GM18907 (cell line): ENCODE data around the gene HECW1.
"Not testable (repeated sequence)": the region's sequence is repeated elsewhere in the genome, so short reads cannot be mapped to it uniquely, and the experiment has no call there.

Experiments
- ATAC-seq: cut with Tn5 transposase; IDR thresholded peaks from one replicate; pipeline ENCODE4 v1.9.1; 2021; ENCODE audit warnings: mild to moderate bottlenecking, moderate library complexity; ENCODE audit not compliant: unreplicated experiment

HECW1 gene

GRCh38 chr7:43112459-43112940, at the start of gene HECW1:
HECW1 (plus strand) TSS chr7:43112647; CDS start chr7:43243906, 131,259 bp downstream.
- no peak for ATAC-seq

GRCh38 chr7:43071604-43072003, 40.8 kb upstream of the HECW1 start:
- no peak for ATAC-seq

GRCh38 chr7:43072530-43072929, 39.9 kb upstream of the HECW1 start:
- peak; percentile 62 for ATAC-seq

- not testable (repeated sequence) for ATAC-seq
Measured at GRCh38 chr7:43073811-43074210, 38.6 kb upstream of the HECW1 start.

GRCh38 chr7:43076189-43076605, 36.2 kb upstream of the HECW1 start:
- ATAC-seq: peak; percentile 55

- no peak for ATAC-seq
Measured at GRCh38 chr7:43076606-43077005, 35.8 kb upstream of the HECW1 start.

- ATAC-seq: no peak
Measured at GRCh38 chr7:43077285-43077684, 35.2 kb upstream of the HECW1 start.

GRCh38 chr7:43077732-43078391, 34.6 kb upstream of the HECW1 start:
- ATAC-seq: no peak

- no peak for ATAC-seq
Measured at GRCh38 chr7:43078794-43079193, 33.7 kb upstream of the HECW1 start.

GRCh38 chr7:43081603-43082002, 30.8 kb upstream of the HECW1 start:
- no peak for ATAC-seq

- ATAC-seq: no peak
Measured at GRCh38 chr7:43083106-43083505, 29.3 kb upstream of the HECW1 start.

- ATAC-seq: no peak
Measured at GRCh38 chr7:43085017-43085416, 27.4 kb upstream of the HECW1 start.

- no peak for ATAC-seq
Measured at GRCh38 chr7:43085992-43086391, 26.5 kb upstream of the HECW1 start.

- no peak for ATAC-seq
Measured at GRCh38 chr7:43092819-43093218, 19.6 kb upstream of the HECW1 start.

- no peak for ATAC-seq
Measured at GRCh38 chr7:43096875-43097274, 15.6 kb upstream of the HECW1 start.

- ATAC-seq: no peak
Measured at GRCh38 chr7:43099750-43100149, 12.7 kb upstream of the HECW1 start.

- ATAC-seq: no peak
Measured at GRCh38 chr7:43104874-43105520, 7.5 kb upstream of the HECW1 start.

GRCh38 chr7:43105521-43106120, 6.8 kb upstream of the HECW1 start:
- no peak for ATAC-seq

GRCh38 chr7:43108255-43109011, 4.0 kb upstream of the HECW1 start:
- peak; percentile 94 for ATAC-seq

- no peak for ATAC-seq
Measured at GRCh38 chr7:43110791-43111535, 1.5 kb upstream of the HECW1 start.
